GM18861 (cell line): ENCODE data around the gene FXYD6.
"Not testable (repeated sequence)": the region's sequence is repeated elsewhere in the genome, so short reads cannot be mapped to it uniquely, and the experiment has no call there.

Experiments used
- ATAC-seq: cut with Tn5 transposase; IDR thresholded peaks from one replicate; pipeline ENCODE4 v1.9.1; 2021; ENCODE audit not compliant: unreplicated experiment

FXYD6 gene

GRCh38 chr11:117876341-117877119 is at the start of gene FXYD6:
Gene FXYD6, minus strand, starts transcription at chr11:117876658. Its CDS starts 33,882 bp downstream, at chr11:117842776.
- no peak for ATAC-seq

- ATAC-seq, result not testable (repeated sequence)
Measured at GRCh38 chr11:117926166-117926565, 49.7 kb upstream of the FXYD6 start.

- no peak for ATAC-seq
Measured at GRCh38 chr11:117925198-117925925, 48.9 kb upstream of the FXYD6 start.

- no peak for ATAC-seq
Measured at GRCh38 chr11:117924631-117925170, 48.2 kb upstream of the FXYD6 start.

GRCh38 chr11:117923773-117924172 is 47.3 kb upstream of the FXYD6 start:
- no peak for ATAC-seq

GRCh38 chr11:117923275-117923674 is 46.8 kb upstream of the FXYD6 start:
- ATAC-seq, result no peak

GRCh38 chr11:117921893-117922292 is 45.4 kb upstream of the FXYD6 start:
- ATAC-seq, result no peak

GRCh38 chr11:117921456-117921855 is 45.0 kb upstream of the FXYD6 start:
- ATAC-seq, result no peak

- ATAC-seq, result no peak
Measured at GRCh38 chr11:117919781-117920221, 43.3 kb upstream of the FXYD6 start.

- no peak for ATAC-seq
Measured at GRCh38 chr11:117919341-117919740, 42.9 kb upstream of the FXYD6 start.

- no peak for ATAC-seq
Measured at GRCh38 chr11:117918366-117919255, 42.2 kb upstream of the FXYD6 start.

GRCh38 chr11:117917591-117918151 is 41.2 kb upstream of the FXYD6 start:
- ATAC-seq, result no peak

- ATAC-seq, result no peak
Measured at GRCh38 chr11:117916956-117917355, 40.5 kb upstream of the FXYD6 start.

GRCh38 chr11:117915672-117916235 is 39.3 kb upstream of the FXYD6 start:
- no peak for ATAC-seq

- no peak for ATAC-seq
Measured at GRCh38 chr11:117914991-117915618, 38.6 kb upstream of the FXYD6 start.

GRCh38 chr11:117914398-117914761 is 37.9 kb upstream of the FXYD6 start:
- ATAC-seq, result no peak

GRCh38 chr11:117913736-117914397 is 37.4 kb upstream of the FXYD6 start:
- ATAC-seq, result no peak

- no peak for ATAC-seq
Measured at GRCh38 chr11:117912497-117912896, 36.0 kb upstream of the FXYD6 start.

- no peak for ATAC-seq
Measured at GRCh38 chr11:117911694-117912093, 35.2 kb upstream of the FXYD6 start.
